Measurements from ENCODE around the gene PSMD12. TPM values are rescaled to one million over a fixed set of nuclear protein-coding genes. Genes with fewer than 3 reads are reported as not detected.
"Not testable (repeated sequence)": the region's sequence is repeated elsewhere in the genome, so short reads cannot be mapped to it uniquely, and the experiment has no call there.

PSMD12 gene
- total RNA-seq, 1 donor from 2014 or later: 48.6 TPM

GRCh38 chr17:67412941-67413340 is 46.6 kb upstream of the PSMD12 start:
- peaks cover 9% of the 10 kb centered on the region for H3K9me3 Mint-ChIP-seq (ENCODE audit: low read depth)
- no peak overlapping the region for H3K4me3 Mint-ChIP-seq (ENCODE audit: low read depth)
- H3K27me3 Mint-ChIP-seq: no peaks in the 10 kb centered on the region
- no peak for TF ChIP-seq CTCF (IDR thresholded peaks at IDR 0.05; ENCODE audit: unreplicated experiment)
- peaks cover 1% of the 10 kb centered on the region for H3K4me1 Mint-ChIP-seq (ENCODE audit: low read depth)
- H3K36me3 Mint-ChIP-seq (ENCODE audit: insufficient read depth): peaks cover 7% of the 10 kb centered on the region
- H3K27ac Mint-ChIP-seq: peak overlapping the region; percentile 11
- DNase-seq (ENCODE audit: low spot score, unreplicated experiment): no peak

- Mint-ChIP-seq H3K4me1 (ENCODE audit: low read depth) (peaks cover 1% of the 10 kb centered on the region), H3K9me3 (ENCODE audit: low read depth) (peaks cover 9% of the 10 kb centered on the region)
Measured at GRCh38 chr17:67412032-67412431, 45.7 kb upstream of the PSMD12 start.

DNA sequence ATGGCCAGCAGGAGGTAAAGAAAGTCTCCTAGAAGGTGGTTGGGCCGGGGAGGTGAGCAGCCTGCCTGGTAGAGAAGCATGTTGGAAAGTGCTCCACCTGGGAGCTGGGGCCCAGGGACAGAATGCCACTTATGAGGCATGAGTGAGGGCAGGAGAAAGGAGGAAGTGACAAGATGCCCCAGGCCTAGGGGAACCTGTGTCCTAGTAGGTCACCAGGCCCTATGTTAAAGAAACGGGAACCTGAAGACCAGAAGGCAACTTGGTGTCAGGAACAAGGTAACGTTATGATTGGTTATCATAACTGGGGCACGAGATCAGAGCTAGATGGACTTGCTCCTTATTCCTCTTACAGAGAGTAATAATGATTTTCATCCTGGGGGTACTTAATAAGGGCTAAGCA is 45.0 kb upstream of the PSMD12 start:
- H3K4me1 Mint-ChIP-seq (ENCODE audit: low read depth): peaks cover 1% of the 10 kb centered on the region
- H3K27me3 Mint-ChIP-seq: no peaks in the 10 kb centered on the region
- no peak overlapping the region for H3K4me3 Mint-ChIP-seq (ENCODE audit: low read depth)
- H3K36me3 Mint-ChIP-seq (ENCODE audit: insufficient read depth): peaks cover 7% of the 10 kb centered on the region
- peaks cover 9% of the 10 kb centered on the region for H3K9me3 Mint-ChIP-seq (ENCODE audit: low read depth)
- no peak overlapping the region for H3K27ac Mint-ChIP-seq
- no peak for TF ChIP-seq CTCF (IDR thresholded peaks at IDR 0.05; ENCODE audit: unreplicated experiment)
- no peak for DNase-seq (ENCODE audit: low spot score, unreplicated experiment)

More at GRCh38 chr17:67412032-67412431, 45.7 kb upstream of the PSMD12 start:
- H3K4me3 Mint-ChIP-seq (ENCODE audit: low read depth): no peak overlapping the region
- TF ChIP-seq CTCF (IDR thresholded peaks at IDR 0.05; ENCODE audit: unreplicated experiment): no peak
- H3K36me3 Mint-ChIP-seq (ENCODE audit: insufficient read depth): peaks cover 7% of the 10 kb centered on the region
- H3K27ac Mint-ChIP-seq: no peak overlapping the region
- H3K27me3 Mint-ChIP-seq: no peaks in the 10 kb centered on the region
- DNase-seq (ENCODE audit: low spot score, unreplicated experiment): no peak

- H3K36me3 Mint-ChIP-seq (ENCODE audit: insufficient read depth): peaks cover 10% of the 10 kb centered on the region
- not testable (repeated sequence) for H3K9me3 Mint-ChIP-seq (ENCODE audit: low read depth); H3K27me3 Mint-ChIP-seq; DNase-seq (ENCODE audit: low spot score, unreplicated experiment); H3K27ac Mint-ChIP-seq; H3K4me1 Mint-ChIP-seq (ENCODE audit: low read depth); H3K4me3 Mint-ChIP-seq (ENCODE audit: low read depth)
Measured at GRCh38 chr17:67408455-67408830, 42.1 kb upstream of the PSMD12 start.

DNA sequence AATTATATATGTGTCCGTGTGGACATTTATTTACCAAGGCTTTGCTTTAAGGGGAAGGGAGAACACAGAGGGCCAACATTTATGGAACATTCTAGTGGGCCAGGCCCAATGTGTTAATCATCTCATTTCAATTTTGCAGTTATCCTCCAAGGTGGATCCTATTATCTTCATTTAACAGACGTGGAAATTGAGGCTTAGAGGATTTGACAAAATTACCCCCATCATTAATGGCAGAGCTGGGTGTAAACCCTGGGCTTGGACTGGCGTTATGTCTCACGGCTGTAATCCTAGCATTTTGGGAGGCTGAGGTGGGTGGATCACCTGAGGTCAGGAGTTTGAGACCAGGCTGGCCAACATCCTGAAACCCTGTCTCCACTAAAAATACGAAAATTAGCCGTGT is 37.1 kb upstream of the PSMD12 start:
- Mint-ChIP-seq H3K36me3 (ENCODE audit: insufficient read depth) (peaks cover 11% of the 10 kb centered on the region), H3K4me1 (ENCODE audit: low read depth) (peaks cover 2% of the 10 kb centered on the region), H3K27ac (no peak overlapping the region), H3K4me3 (ENCODE audit: low read depth) (no peak overlapping the region), H3K27me3 (no peaks in the 10 kb centered on the region), H3K9me3 (ENCODE audit: low read depth) (peaks cover under 1% of the 10 kb centered on the region)
- TF ChIP-seq CTCF (IDR thresholded peaks at IDR 0.05; ENCODE audit: unreplicated experiment): no peak
- no peak for DNase-seq (ENCODE audit: low spot score, unreplicated experiment)

DNA sequence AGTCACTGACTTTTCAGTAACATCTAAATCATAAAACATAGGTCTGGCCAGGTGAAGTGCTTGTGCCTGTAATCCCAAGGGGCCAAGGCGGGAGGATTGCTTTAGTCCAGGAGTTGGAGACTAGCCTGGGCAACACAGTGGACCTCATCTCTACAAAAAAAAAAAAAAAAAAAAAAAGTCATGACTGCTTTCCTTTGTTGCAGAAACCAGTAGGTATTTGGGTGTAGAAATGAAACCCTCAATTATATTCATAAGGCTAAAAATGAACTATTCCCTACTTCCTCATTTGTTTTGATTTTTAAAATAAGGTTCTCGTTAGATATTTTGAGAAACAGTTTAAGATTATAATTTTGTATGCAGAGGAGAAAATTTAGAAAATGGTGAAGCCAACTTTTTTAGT is 36.7 kb upstream of the PSMD12 start:
- Mint-ChIP-seq H3K27ac (no peak overlapping the region), H3K27me3 (no peaks in the 10 kb centered on the region), H3K36me3 (ENCODE audit: insufficient read depth) (peaks cover 15% of the 10 kb centered on the region), H3K4me1 (ENCODE audit: low read depth) (peaks cover 2% of the 10 kb centered on the region), H3K4me3 (ENCODE audit: low read depth) (no peak overlapping the region), H3K9me3 (ENCODE audit: low read depth) (peaks cover 4% of the 10 kb centered on the region)
- no peak for TF ChIP-seq CTCF (IDR thresholded peaks at IDR 0.05; ENCODE audit: unreplicated experiment)
- no peak for DNase-seq (ENCODE audit: low spot score, unreplicated experiment)
